HFF-Myc (cell line): Measurements from ENCODE around the gene VPS52.
"Not testable (repeated sequence)": the region's sequence is repeated elsewhere in the genome, so short reads cannot be mapped to it uniquely, and the experiment has no call there.

Experiments
- DNase-seq: peaks from one replicate; pipeline ENCODE4 v3.0.0-alpha.2; 2011; ENCODE audit warnings: low read depth; ENCODE audit errors: extremely low read depth
- H3K4me3 ChIP-seq: replicated peaks from 2 replicates; pipeline ENCODE4 v1.5.1; 2011; ENCODE audit warnings: low read depth, mild to moderate bottlenecking, control low read depth, low read length
- CTCF ChIP-seq: IDR thresholded peaks from 2 replicates; pipeline ENCODE4 v1.5.1; 2012; ENCODE audit warnings: mild to moderate bottlenecking, low read depth, low read length, control low read depth; ENCODE audit errors: missing control alignments

The VPS52 gene

GRCh38 chr6:33278392-33278741, 6.7 kb upstream of the VPS52 start:
- no peak overlapping the region for H3K4me3 ChIP-seq
- no peak for DNase-seq

GRCh38 chr6:33277663-33278391, 6.2 kb upstream of the VPS52 start:
- TF ChIP-seq CTCF, result no peak
- DNase-seq, result no peak
- no peak overlapping the region for H3K4me3 ChIP-seq

More at GRCh38 chr6:33278392-33278741, 6.7 kb upstream of the VPS52 start:
- TF ChIP-seq CTCF, result no peak

GRCh38 chr6:33276864-33277662, 5.4 kb upstream of the VPS52 start, which contains the start of gene B3GALT4:
Gene B3GALT4 (plus strand): TSS chr6:33277123. CDS start chr6:33277420, 297 bp downstream.
- DNase-seq, result peak; percentile 71
- peak within 1 kb of the TSS; percentile 87 for H3K4me3 ChIP-seq
- TF ChIP-seq CTCF, result peak; percentile 42

GRCh38 chr6:33276581-33276863, 4.8 kb upstream of the VPS52 start:
- peak overlapping the region; percentile 87 for H3K4me3 ChIP-seq
- no peak for DNase-seq
- no peak for TF ChIP-seq CTCF

GRCh38 chr6:33275795-33276580, 4.3 kb upstream of the VPS52 start:
- H3K4me3 ChIP-seq, result peak overlapping the region; percentile 87
- not testable (repeated sequence) for DNase-seq

GRCh38 chr6:33273924-33274902, 2.5 kb upstream of the VPS52 start:
- no peak for DNase-seq
- TF ChIP-seq CTCF, result no peak
- peak overlapping the region; percentile 87 for H3K4me3 ChIP-seq
